ENCODE results near the gene BANF1.
"Not testable (repeated sequence)": the region's sequence is repeated elsewhere in the genome, so short reads cannot be mapped to it uniquely, and the experiment has no call there.

BANF1 gene

GRCh38 chr11:65978391-65979238 is 23.7 kb upstream of the BANF1 start:
- no peak for DNase-seq

- no peak for DNase-seq
Measured at GRCh38 chr11:65979261-65979759, 23.0 kb upstream of the BANF1 start.

- no peak for DNase-seq
Measured at GRCh38 chr11:65981101-65981740, 21.1 kb upstream of the BANF1 start.

GRCh38 chr11:65981972-65982823 is 20.1 kb upstream of the BANF1 start:
- no peak for DNase-seq

GRCh38 chr11:65982824-65983588 is 19.3 kb upstream of the BANF1 start:
- DNase-seq, result no peak

GRCh38 chr11:65983589-65983987 is 18.7 kb upstream of the BANF1 start:
- no peak for DNase-seq

GRCh38 chr11:65987336-65987735 is 15.0 kb upstream of the BANF1 start:
- no peak for DNase-seq

GRCh38 chr11:65988791-65989592 is 13.3 kb upstream of the BANF1 start:
- peak; percentile 96 for DNase-seq

GRCh38 chr11:65992056-65992455 is 10.2 kb upstream of the BANF1 start:
- DNase-seq, result no peak

GRCh38 chr11:65997286-65997685 is 5.0 kb upstream of the BANF1 start:
- no peak for DNase-seq

- DNase-seq, result no peak
Measured at GRCh38 chr11:66002648-66003225, 434 bp downstream of the BANF1 start.

GRCh38 chr11:66003291-66003690 is 988 bp downstream of the BANF1 start:
- no peak for DNase-seq

GRCh38 chr11:66004186-66004585 is 1.9 kb downstream of the BANF1 start:
- no peak for DNase-seq

- DNase-seq, result no peak
Measured at GRCh38 chr11:66006134-66006890, 4.0 kb downstream of the BANF1 start.

- DNase-seq, result peak; percentile 75
Measured at GRCh38 chr11:66006891-66007176, 4.5 kb downstream of the BANF1 start.

- DNase-seq, result no peak
Measured at GRCh38 chr11:66007201-66007634, 4.9 kb downstream of the BANF1 start.

- no peak for DNase-seq
Measured at GRCh38 chr11:66008095-66008467, 5.8 kb downstream of the BANF1 start.

GRCh38 chr11:66008468-66009101 is 6.3 kb downstream of the BANF1 start:
- no peak for DNase-seq

- DNase-seq, result not testable (repeated sequence)
Measured at GRCh38 chr11:66010036-66010435, 7.7 kb downstream of the BANF1 start.

- DNase-seq, result peak; percentile 97
Measured at GRCh38 chr11:66011239-66011784, 9.0 kb downstream of the BANF1 start.

Measured in islet precursor cell (in vitro differentiated cells).